ENCODE data around the gene ITPR2.

The ITPR2 gene

DNA sequence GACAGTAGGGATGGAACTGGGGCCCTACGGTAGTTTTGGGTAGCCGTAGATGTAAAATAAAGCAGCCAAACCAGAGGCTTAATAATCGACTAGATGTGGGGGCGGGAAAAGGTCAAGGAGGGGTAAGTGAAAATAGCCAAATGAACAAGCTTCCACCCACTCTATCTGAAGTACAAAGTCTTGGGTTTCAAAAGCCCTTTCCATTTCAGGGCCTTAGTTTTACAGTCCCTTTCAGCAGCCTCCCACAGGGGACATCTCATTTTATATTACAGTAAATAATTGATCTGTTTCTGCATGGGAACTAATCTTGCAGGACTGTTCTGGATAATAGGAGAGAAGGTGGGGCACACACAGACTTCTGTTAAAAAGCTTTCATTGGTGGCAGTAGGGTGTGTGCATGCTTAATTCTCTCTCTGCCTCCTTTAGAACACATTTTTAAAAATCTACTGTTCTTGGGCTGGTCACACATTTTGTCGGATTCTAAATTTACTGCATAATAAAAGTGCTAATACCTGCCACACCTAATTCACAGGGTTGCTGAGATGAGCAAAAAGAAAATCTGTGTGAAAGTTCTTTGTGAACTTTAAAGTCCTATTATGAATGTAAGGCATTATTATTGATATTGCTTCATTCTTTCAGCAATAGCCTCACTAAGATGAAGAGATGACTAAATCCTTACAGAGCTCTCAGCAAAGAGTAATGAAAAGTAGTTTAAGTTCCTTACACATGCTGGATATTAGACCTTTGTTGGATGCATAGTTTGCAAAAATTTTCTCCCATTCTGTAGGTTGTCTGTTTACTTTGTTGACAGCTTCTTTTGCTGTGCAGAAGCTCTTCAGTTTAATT is 104.6 kb downstream of the ITPR2 start:
- no peak for DNase-seq

DNA sequence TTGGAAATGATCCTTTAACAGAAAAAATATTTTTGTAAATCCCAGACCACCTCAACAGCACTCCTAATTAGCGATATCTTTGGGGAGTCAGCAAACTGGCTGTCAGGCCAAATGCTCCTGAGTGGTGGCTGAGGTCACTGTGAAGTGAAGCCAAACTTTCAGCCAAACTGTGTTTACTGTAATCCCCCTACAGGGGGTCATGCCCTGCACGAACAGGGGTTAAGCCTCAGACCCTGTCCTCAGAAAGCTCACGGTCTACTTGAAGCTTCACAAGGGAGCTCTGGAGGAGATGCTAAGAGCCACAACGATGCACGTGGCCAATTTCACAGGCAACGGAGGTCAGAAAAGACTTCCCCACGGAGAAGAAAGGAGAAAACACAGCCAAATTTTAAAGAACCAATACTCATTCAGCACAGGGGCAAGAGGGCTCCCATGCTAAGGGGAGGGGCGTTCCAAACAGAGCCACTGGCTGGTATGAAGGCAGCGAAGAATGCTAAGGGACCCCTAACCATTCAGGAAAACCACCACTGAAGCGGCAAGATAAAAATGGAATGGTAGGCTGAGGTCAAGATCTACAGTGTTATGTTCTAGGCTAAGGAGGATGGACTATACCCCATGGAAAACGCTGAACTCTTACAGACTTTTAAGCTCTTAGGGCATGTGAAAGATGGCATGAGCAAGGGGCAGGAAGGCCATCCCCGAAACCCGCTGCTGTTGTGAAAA is 105.4 kb downstream of the ITPR2 start:
- DNase-seq = no peak

- DNase-seq = no peak
These were observed 106.0 kb downstream of the ITPR2 start for GRCh38 chr12:26726956-26727355.

DNA sequence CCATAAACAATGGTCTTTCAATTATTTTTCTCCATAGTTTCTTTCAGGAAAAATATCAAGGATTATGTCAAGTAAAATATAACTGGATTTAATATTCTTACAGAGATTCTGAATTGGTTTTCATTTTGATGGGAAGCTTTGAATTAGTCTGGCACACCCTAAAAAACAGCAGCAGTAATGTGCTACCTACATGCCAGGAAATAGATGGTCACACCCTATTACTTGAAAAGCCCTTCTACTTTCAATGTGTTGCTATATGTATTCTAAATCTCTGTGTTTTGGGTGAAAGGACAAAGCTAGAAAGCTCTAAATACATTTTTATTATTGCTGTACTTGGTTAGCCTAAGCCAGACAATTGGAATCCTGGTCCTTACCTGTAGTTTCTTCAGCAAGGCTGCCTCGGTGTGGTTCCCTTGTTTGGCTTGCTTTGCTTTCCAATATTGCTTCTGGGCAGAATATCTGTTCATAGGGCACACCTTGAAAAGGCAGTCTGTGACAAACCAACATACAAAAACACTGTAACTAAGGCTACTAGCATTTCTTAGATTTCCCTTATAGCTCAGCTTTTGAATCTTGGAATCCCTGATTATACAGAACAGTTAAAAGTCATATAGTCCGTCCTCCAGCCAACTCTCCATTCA is 107.6 kb downstream of the ITPR2 start:
- no peak for DNase-seq

DNA sequence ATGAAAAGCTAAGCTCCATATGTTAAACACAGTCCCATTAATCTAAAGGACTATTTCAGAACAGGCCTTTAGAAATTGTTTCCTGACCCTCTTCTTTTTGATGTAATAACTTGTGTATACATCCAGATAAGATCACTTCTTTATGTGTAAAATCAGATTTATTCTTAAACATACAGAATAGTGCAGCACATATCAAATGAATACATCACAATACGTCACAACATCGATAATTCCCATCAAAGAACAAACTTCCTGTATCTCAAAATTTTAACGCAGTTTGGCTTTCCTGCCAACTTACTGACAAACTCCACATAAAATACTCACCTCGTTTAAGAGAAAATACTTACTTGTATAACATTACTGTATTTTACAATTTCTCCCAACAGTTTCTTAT is 108.7 kb downstream of the ITPR2 start:
- DNase-seq = no peak

DNA sequence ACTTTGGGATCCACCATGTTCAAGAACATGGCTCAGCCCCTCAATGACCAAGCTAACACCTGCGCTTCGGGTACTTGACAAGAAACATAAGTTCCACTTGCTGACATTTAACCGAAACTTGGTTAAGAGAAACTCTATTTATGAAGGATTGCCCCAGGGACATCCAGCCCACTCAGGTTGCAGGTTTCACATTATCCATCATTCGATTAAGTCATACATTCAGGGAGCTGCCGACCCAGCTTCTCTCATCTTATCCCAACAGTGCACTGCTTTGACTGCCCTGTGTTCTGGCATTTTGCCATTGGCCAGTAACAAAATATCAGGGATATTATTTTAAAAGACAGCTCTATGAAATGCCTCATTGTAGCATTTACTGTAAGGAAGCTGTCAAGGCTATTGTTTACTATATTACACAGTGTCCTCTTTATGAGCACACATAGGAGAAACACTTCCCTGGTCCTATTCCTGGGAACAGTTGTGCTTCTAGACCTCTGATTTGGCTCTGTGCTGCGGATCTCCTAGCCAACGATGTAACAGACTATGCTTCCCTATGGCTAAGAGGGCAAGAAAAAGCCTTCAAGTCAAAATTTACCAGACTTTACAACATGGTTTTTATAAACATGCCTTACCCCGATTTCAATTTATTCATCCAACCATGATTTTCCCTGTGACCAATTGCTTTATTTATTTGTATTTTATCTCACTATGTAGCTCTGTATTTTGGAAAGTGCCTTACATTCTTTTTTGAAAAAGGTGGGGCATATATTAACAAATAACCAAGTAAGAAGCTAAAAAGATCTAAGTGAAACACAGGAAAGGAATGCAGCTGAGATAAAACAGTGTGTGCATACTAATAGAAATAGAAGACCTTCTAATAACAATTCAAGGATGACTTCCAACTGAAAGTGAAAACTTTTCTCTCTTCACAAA is 109.3 kb downstream of the ITPR2 start:
- peak; percentile 75 for DNase-seq

DNA sequence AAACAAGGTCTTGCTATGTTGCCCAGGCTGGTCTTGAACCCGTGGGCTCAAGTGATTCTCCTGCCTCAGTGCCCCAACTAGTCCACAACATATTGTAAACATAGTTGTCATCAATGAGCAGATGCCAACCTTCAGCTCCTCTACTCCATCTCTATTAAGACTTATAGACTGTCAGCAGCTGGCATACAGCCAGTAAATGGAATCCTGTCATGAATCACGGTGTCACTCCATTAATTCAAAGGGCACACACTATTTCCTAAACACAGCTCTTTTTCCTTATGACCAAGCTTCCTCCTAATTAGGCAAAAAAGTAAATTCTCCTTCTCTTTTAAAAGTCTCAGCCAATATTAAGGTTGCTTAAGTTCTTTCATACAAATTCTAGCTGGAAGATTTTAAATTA is 111.2 kb downstream of the ITPR2 start:
- no peak for DNase-seq

DNA sequence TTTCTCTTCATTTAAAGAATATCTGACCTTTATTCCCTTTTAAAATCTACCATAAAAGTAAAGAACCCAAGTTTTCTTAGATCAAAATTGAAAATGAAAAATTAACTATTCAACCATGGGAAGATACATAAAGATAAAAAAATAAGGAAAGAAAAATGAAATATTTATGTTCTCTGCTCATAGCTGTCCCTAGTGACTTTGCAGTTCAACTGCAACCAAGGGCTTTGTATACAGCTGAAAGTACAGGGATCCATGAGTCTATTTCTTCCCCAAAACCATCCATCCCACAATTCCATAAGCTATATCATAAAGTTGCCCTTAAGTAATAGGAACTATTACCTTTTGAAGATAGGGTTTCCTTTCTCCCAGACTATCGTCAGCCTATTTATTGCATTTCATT is 113.1 kb downstream of the ITPR2 start:
- DNase-seq = no peak

- no peak for DNase-seq
These were observed 115.2 kb downstream of the ITPR2 start for GRCh38 chr12:26717757-26718156.

GRCh38 chr12:26715232-26715631 is 117.8 kb downstream of the ITPR2 start:
- DNase-seq = no peak

DNA sequence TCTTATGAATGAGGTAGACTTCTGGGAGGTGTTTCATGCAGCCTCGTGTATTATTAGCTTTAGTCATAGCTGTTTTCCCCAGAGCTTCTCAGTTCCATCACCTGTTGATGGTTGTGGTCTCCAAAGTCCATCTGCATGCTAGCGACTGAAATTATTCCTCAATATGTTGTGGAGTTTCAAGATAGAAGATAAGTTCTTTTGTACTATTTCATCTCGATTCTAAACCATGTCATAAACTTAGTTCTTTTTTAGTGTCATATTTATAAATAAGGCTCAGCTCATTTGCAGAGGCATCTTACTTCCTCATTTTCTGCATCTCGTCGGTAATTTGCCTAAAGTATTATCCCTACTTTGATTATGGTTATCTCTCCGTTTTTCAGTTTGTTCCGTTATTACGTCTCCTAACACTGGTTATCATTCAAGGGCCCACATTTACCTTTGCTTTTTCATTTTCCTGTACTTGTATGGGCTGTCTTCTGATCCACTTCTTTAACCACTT is 119.1 kb downstream of the ITPR2 start:
- DNase-seq = no peak

GRCh38 chr12:26712892-26713291 is 120.1 kb downstream of the ITPR2 start:
- DNase-seq = no peak

- no peak for DNase-seq
These were observed 121.4 kb downstream of the ITPR2 start for GRCh38 chr12:26711569-26711968.

DNA sequence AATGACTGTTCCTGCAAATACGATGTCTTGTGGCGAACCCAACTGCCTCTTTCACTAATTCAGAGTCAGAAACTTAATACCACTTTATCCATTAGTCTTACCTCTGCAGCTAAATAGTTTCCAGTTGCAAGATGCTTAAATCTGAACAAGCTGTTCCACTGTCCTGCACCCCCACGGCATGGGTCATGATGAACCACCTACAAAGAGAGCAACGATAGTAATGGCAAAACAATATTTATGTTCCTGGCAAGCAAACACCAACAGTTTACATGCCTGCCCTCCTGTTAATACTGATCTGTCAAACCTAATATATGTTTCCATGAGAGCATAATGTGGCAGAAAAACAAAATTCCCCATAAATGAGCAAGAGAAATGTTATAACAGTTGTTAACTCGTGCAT is 121.9 kb downstream of the ITPR2 start:
- DNase-seq = no peak

- no peak for DNase-seq
These were observed 127.1 kb downstream of the ITPR2 start for GRCh38 chr12:26705851-26706250.

- peak; percentile 7 for DNase-seq
These were observed 128.1 kb downstream of the ITPR2 start for GRCh38 chr12:26704684-26705460.

GRCh38 chr12:26704214-26704613 is 128.8 kb downstream of the ITPR2 start:
- no peak for DNase-seq

DNA sequence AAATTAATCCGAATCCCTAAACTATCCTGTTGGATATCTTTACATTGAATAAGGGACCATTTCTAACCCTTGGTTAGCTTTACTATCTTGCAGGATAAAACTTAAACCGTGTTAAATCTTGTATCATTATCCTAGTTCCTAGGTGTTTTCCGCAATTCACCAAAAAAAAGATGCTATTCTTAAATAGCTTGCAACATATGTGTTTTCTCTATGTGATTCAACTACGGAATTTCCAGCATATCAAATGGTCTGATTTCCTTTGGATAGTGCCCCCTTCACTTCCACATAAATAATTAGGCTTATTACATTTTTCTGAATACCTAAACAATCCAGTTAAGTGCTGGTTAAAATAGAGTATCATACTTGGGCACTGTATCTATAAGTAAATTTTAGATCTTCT is 130.3 kb downstream of the ITPR2 start:
- no peak for DNase-seq

DNA sequence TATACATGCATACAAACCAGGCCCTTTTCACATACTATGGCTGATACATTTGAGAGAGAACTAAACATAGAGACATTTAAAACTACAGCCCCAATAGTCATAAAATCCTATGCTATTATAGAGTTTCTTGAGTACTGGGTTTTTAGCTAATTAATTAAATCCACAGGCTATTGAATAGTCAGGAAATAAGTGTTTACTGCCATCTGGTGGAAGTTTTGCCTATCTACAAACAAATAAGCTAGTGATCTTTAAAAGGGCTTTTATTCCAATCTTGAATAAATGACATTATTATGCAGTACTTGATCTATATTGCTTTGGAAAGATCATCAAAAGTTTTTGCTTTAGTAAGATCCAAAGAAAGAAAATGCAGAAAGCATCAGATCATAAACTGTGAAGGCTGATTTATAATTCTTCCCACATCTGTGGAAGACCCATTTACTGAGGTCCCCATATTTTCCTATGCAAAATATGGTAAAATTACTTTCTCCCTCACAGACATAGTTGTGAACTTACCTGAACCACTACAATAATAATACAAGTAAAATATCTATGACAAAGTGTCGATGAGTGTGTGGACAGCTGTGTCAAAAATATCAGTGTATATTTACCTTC is 131.3 kb downstream of the ITPR2 start:
- no peak for DNase-seq

- DNase-seq = no peak
These were observed 132.6 kb downstream of the ITPR2 start for GRCh38 chr12:26700430-26700829.

- DNase-seq = no peak
These were observed 133.8 kb downstream of the ITPR2 start for GRCh38 chr12:26699237-26699636.
